Activated T-cell treated with anti-CD3 and anti-CD28 coated beads, Interleukin-2, amount 50 U/mL, for 24 hours (primary cell): ENCODE results near the gene CTXN2.

ENCODE experiments used
- DNase-seq: peaks from one replicate; pipeline ENCODE4 v3.0.0-alpha.2; 2020
- H3K27ac Mint-ChIP-seq: 2 replicates; pipeline ENCODE4 v1.8.0; 2020; ENCODE audit warnings: mild to moderate bottlenecking, mixed read lengths
- H3K27me3 Mint-ChIP-seq: 2 replicates; pipeline ENCODE4 v1.8.0; 2020; ENCODE audit warnings: mixed read lengths
- H3K36me3 Mint-ChIP-seq: 2 replicates; pipeline ENCODE4 v1.8.0; 2020; ENCODE audit warnings: low read depth, mixed read lengths
- H3K4me1 Mint-ChIP-seq: 2 replicates; pipeline ENCODE4 v1.8.0; 2020; ENCODE audit warnings: low read depth, mixed read lengths
- H3K4me3 Mint-ChIP-seq: 2 replicates; pipeline ENCODE4 v1.8.0; 2020; ENCODE audit warnings: mild to moderate bottlenecking, moderate library complexity, mixed read lengths
- H3K9me3 Mint-ChIP-seq: 2 replicates; pipeline ENCODE4 v1.8.0; 2020; ENCODE audit warnings: mixed read lengths

The CTXN2 gene

GRCh38 chr15:48182749-48183148 lies 8.7 kb upstream of the CTXN2 start:
- peaks cover 35% of the 10 kb centered on the region for H3K27me3 Mint-ChIP-seq
- H3K9me3 Mint-ChIP-seq, result no peaks in the 10 kb centered on the region
- no peak overlapping the region for H3K27ac Mint-ChIP-seq
- no peak for DNase-seq
- H3K36me3 Mint-ChIP-seq, result no peaks in the 10 kb centered on the region
- H3K4me1 Mint-ChIP-seq, result no peaks in the 10 kb centered on the region
- no peak overlapping the region for H3K4me3 Mint-ChIP-seq

- Mint-ChIP-seq H3K36me3 (no peaks in the 10 kb centered on the region), H3K9me3 (no peaks in the 10 kb centered on the region), H3K4me1 (no peaks in the 10 kb centered on the region), H3K27me3 (peaks cover 34% of the 10 kb centered on the region), H3K27ac (no peak overlapping the region), H3K4me3 (no peak overlapping the region)
- no peak for DNase-seq
These were observed 5.9 kb upstream of the CTXN2 start for GRCh38 chr15:48185529-48185928.

- DNase-seq, result no peak
- peaks cover under 1% of the 10 kb centered on the region for H3K9me3 Mint-ChIP-seq
- no peak overlapping the region for H3K4me3 Mint-ChIP-seq
- H3K27me3 Mint-ChIP-seq, result peaks cover 39% of the 10 kb centered on the region
- H3K36me3 Mint-ChIP-seq, result no peaks in the 10 kb centered on the region
- H3K27ac Mint-ChIP-seq, result no peak overlapping the region
- peaks cover under 1% of the 10 kb centered on the region for H3K4me1 Mint-ChIP-seq
These were observed 5.2 kb upstream of the CTXN2 start for GRCh38 chr15:48186271-48186670.

GRCh38 chr15:48190932-48191573 lies 412 bp upstream of the CTXN2 start:
- Mint-ChIP-seq H3K36me3 (no peaks in the 10 kb centered on the region), H3K4me3 (peak overlapping the region; percentile 6), H3K27ac (no peak overlapping the region), H3K4me1 (peaks cover 3% of the 10 kb centered on the region), H3K9me3 (peaks cover 2% of the 10 kb centered on the region), H3K27me3 (peaks cover 51% of the 10 kb centered on the region)
- peak; percentile 42 for DNase-seq

GRCh38 chr15:48202068-48202467 lies 10.6 kb downstream of the CTXN2 start:
- Mint-ChIP-seq H3K9me3 (no peaks in the 10 kb centered on the region), H3K36me3 (no peaks in the 10 kb centered on the region), H3K4me1 (no peaks in the 10 kb centered on the region), H3K27ac (no peak overlapping the region), H3K4me3 (no peak overlapping the region), H3K27me3 (peaks cover 37% of the 10 kb centered on the region)
- DNase-seq, result no peak

GRCh38 chr15:48205981-48206380 lies 14.5 kb downstream of the CTXN2 start, which contains the start of gene SLC12A1:
SLC12A1 (plus strand) TSS chr15:48206302; CDS start chr15:48207720, 1,418 bp downstream.
- DNase-seq, result no peak
- Mint-ChIP-seq H3K4me3 (no peak within 1 kb of the TSS), H3K27ac (no peak within 1 kb of the TSS), H3K27me3 (peaks cover 22% of the 10 kb centered on the region), H3K4me1 (no peaks in the 10 kb centered on the region), H3K9me3 (no peaks in the 10 kb centered on the region), H3K36me3 (no peaks in the 10 kb centered on the region)

- Mint-ChIP-seq H3K27me3 (peaks cover 8% of the 10 kb centered on the region), H3K9me3 (no peaks in the 10 kb centered on the region), H3K4me1 (no peaks in the 10 kb centered on the region), H3K27ac (no peak overlapping the region), H3K36me3 (no peaks in the 10 kb centered on the region), H3K4me3 (no peak overlapping the region)
- DNase-seq, result no peak
These were observed 29.8 kb downstream of the CTXN2 start for GRCh38 chr15:48221261-48221660.

GRCh38 chr15:48221885-48222284 lies 30.4 kb downstream of the CTXN2 start:
- Mint-ChIP-seq H3K27ac (no peak overlapping the region), H3K36me3 (no peaks in the 10 kb centered on the region), H3K4me1 (no peaks in the 10 kb centered on the region), H3K4me3 (no peak overlapping the region), H3K27me3 (peaks cover 8% of the 10 kb centered on the region), H3K9me3 (no peaks in the 10 kb centered on the region)
- DNase-seq, result no peak

GRCh38 chr15:48222627-48223026 lies 31.2 kb downstream of the CTXN2 start:
- DNase-seq, result no peak
- Mint-ChIP-seq H3K36me3 (no peaks in the 10 kb centered on the region), H3K9me3 (no peaks in the 10 kb centered on the region), H3K27me3 (peaks cover 8% of the 10 kb centered on the region), H3K4me3 (no peak overlapping the region), H3K4me1 (no peaks in the 10 kb centered on the region), H3K27ac (no peak overlapping the region)

GRCh38 chr15:48225771-48226170 lies 34.3 kb downstream of the CTXN2 start:
- Mint-ChIP-seq H3K4me1 (no peaks in the 10 kb centered on the region), H3K36me3 (no peaks in the 10 kb centered on the region)

GRCh38 chr15:48230498-48230897 lies 39.0 kb downstream of the CTXN2 start:
- peaks cover 5% of the 10 kb centered on the region for H3K27me3 Mint-ChIP-seq
- DNase-seq, result no peak
- no peaks in the 10 kb centered on the region for H3K4me1 Mint-ChIP-seq
- no peaks in the 10 kb centered on the region for H3K36me3 Mint-ChIP-seq
- H3K4me3 Mint-ChIP-seq, result no peak overlapping the region
- H3K9me3 Mint-ChIP-seq, result no peaks in the 10 kb centered on the region
- H3K27ac Mint-ChIP-seq, result no peak overlapping the region

More at GRCh38 chr15:48225771-48226170, 34.3 kb downstream of the CTXN2 start:
- no peak for DNase-seq
- Mint-ChIP-seq H3K4me3 (no peak overlapping the region), H3K9me3 (no peaks in the 10 kb centered on the region), H3K27me3 (peaks cover 11% of the 10 kb centered on the region), H3K27ac (no peak overlapping the region)

GRCh38 chr15:48233246-48233645 lies 41.8 kb downstream of the CTXN2 start:
- Mint-ChIP-seq H3K4me3 (no peak overlapping the region), H3K4me1 (no peaks in the 10 kb centered on the region), H3K27ac (no peak overlapping the region), H3K36me3 (no peaks in the 10 kb centered on the region), H3K9me3 (no peaks in the 10 kb centered on the region), H3K27me3 (peaks cover 2% of the 10 kb centered on the region)
- DNase-seq, result no peak

- no peak overlapping the region for H3K4me3 Mint-ChIP-seq
- no peaks in the 10 kb centered on the region for H3K4me1 Mint-ChIP-seq
- H3K9me3 Mint-ChIP-seq, result no peaks in the 10 kb centered on the region
- no peak for DNase-seq
- H3K27ac Mint-ChIP-seq, result no peak overlapping the region
- H3K36me3 Mint-ChIP-seq, result no peaks in the 10 kb centered on the region
- H3K27me3 Mint-ChIP-seq, result peaks cover 2% of the 10 kb centered on the region
These were observed 47.9 kb downstream of the CTXN2 start for GRCh38 chr15:48239334-48239733.

- Mint-ChIP-seq H3K36me3 (no peaks in the 10 kb centered on the region), H3K4me1 (no peaks in the 10 kb centered on the region), H3K4me3 (no peak overlapping the region), H3K27me3 (peaks cover 5% of the 10 kb centered on the region), H3K9me3 (no peaks in the 10 kb centered on the region), H3K27ac (no peak overlapping the region)
- no peak for DNase-seq
These were observed 50.5 kb downstream of the CTXN2 start for GRCh38 chr15:48242015-48242414.

GRCh38 chr15:48242535-48242934 lies 51.1 kb downstream of the CTXN2 start:
- no peaks in the 10 kb centered on the region for H3K36me3 Mint-ChIP-seq
- peaks cover 5% of the 10 kb centered on the region for H3K27me3 Mint-ChIP-seq
- no peaks in the 10 kb centered on the region for H3K4me1 Mint-ChIP-seq
- no peaks in the 10 kb centered on the region for H3K9me3 Mint-ChIP-seq
- no peak overlapping the region for H3K4me3 Mint-ChIP-seq
- no peak overlapping the region for H3K27ac Mint-ChIP-seq
- DNase-seq, result no peak

GRCh38 chr15:48244921-48245320 lies 53.5 kb downstream of the CTXN2 start:
- no peaks in the 10 kb centered on the region for H3K4me1 Mint-ChIP-seq
- no peak overlapping the region for H3K4me3 Mint-ChIP-seq
- no peak for DNase-seq
- peaks cover 12% of the 10 kb centered on the region for H3K27me3 Mint-ChIP-seq
- no peak overlapping the region for H3K27ac Mint-ChIP-seq
- H3K36me3 Mint-ChIP-seq, result no peaks in the 10 kb centered on the region
- H3K9me3 Mint-ChIP-seq, result no peaks in the 10 kb centered on the region
